Measurements from ENCODE around the gene MAP3K13.
"Not testable (repeated sequence)": the region's sequence is repeated elsewhere in the genome, so short reads cannot be mapped to it uniquely, and the experiment has no call there.

The MAP3K13 gene

DNA sequence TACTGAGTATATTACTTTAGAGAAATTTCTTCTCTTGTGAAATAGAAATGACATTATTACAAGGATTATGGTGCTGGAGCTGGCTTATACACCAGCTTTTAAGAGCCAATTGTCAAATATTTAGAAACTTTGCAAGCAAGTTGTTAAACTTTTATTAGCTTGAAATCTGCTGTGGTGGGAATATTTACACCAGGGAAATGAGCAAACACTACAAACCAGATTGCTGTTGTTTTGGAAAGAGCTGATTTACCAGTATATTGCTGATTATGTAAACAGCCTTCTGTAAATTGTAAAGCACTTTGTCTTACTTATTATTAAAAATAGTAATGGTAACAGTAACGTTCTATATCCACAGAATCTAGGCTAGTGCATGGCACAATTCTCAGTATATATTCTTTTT is 61.5 kb downstream of the MAP3K13 start:
- TF ChIP-seq, protein P1, sequence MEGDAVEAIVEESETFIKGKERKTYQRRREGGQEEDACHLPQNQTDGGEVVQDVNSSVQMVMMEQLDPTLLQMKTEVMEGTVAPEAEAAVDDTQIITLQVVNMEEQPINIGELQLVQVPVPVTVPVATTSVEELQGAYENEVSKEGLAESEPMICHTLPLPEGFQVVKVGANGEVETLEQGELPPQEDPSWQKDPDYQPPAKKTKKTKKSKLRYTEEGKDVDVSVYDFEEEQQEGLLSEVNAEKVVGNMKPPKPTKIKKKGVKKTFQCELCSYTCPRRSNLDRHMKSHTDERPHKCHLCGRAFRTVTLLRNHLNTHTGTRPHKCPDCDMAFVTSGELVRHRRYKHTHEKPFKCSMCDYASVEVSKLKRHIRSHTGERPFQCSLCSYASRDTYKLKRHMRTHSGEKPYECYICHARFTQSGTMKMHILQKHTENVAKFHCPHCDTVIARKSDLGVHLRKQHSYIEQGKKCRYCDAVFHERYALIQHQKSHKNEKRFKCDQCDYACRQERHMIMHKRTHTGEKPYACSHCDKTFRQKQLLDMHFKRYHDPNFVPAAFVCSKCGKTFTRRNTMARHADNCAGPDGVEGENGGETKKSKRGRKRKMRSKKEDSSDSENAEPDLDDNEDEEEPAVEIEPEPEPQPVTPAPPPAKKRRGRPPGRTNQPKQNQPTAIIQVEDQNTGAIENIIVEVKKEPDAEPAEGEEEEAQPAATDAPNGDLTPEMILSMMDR (IDR thresholded peaks at IDR 0.05; ENCODE audit: low read depth, low read length): no peak
- H3K4me3 ChIP-seq (ENCODE audit: low read depth, low read length): no peak overlapping the region

DNA sequence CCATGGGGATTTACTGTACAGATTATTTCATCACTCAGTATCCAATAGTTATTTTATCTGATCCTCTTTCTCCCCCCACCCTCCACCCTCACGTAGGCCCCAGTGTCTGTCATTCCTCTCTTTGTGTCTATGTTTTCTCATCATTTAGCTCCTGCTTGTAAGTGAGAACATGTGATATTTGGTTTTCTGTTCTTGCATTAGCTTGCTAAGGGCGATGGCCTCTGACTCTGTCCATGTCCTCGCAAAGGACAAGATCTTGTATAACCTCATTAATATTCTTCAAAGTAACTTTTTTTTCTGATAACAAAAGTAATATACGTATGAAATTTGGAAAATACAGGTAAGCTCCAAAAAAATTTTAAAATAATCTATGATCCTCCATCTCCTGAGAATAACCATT is 67.4 kb downstream of the MAP3K13 start:
- no peak overlapping the region for H3K4me3 ChIP-seq (ENCODE audit: low read depth, low read length)
- TF ChIP-seq, protein P1 (IDR thresholded peaks at IDR 0.05; ENCODE audit: low read depth, low read length): no peak

DNA sequence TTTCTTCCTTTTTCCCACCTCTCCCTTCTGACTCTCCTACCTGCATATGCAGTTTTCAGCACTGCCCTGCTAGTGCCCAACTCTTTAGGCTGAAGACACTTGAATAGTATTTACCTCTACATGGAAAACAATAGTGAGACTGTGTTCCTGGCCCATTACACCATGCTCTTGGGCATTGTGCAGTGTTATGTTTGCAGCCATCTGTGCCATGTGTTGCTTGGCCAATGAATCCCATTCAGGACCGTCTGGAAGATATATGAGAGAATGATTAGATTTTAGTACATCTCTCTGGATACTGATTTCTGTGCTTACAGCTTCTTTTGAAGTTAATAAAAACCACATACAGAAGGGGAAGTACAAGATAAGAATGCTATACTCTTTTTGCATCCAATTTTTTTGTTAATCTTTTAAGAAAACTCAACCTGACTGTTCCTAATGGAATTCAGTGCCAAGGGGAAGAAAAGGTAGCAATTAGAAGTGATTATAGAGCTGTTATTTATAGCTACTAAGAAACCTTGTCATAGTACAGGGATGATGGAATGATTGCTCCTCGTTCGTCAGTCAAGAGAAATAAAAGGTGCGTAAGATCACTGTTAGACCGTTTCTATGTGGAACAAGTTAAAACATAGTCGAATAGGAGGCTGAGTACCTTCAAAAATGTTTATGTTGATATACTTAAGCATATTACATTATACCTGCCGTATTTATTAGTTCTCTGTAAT is 77.0 kb downstream of the MAP3K13 start:
- H3K4me3 ChIP-seq (ENCODE audit: low read depth, low read length): no peak overlapping the region
- TF ChIP-seq, protein P1 (IDR thresholded peaks at IDR 0.05; ENCODE audit: low read depth, low read length): no peak

DNA sequence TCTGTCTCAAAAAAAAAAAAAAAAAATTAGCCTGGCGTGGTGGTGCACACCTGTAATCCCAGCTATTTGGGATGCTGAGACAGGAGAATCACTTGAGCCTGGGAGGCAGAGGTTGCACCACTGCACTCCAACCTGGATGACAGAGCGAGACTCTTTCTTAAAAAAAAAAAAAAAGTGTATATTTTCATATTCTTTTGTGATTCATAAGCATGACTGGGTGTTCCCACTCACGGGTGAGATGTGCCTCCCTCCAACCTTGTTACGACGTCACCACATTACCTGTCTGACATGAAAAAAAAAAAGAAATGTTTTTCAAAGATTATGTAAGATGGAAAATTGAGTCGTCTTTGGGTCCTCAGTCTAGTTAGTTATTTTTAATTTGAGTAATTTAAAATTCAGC is 79.1 kb downstream of the MAP3K13 start:
- no peak overlapping the region for H3K4me3 ChIP-seq (ENCODE audit: low read depth, low read length)
- TF ChIP-seq, protein P1 (IDR thresholded peaks at IDR 0.05; ENCODE audit: low read depth, low read length): no peak

DNA sequence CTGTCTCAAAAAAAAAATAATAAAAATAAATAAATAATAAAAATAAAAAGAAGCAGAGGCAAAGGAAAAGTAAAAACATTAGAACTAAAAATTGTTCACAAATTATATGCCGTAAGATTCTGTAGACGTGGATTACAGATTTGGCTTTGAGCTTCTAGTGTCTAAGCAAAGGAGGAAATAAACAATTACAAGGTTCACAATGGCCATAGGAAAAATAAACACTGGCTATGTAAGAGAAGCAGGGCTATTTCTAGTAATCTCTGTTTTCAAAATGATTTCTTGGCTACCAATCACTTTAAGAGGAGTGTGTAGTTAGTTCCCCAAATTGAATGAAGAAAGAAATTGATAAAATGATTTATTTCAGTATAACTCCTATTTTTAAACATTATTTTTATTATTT is 81.4 kb downstream of the MAP3K13 start:
- TF ChIP-seq, protein P1 (IDR thresholded peaks at IDR 0.05; ENCODE audit: low read depth, low read length): no peak
- no peak overlapping the region for H3K4me3 ChIP-seq (ENCODE audit: low read depth, low read length)

DNA sequence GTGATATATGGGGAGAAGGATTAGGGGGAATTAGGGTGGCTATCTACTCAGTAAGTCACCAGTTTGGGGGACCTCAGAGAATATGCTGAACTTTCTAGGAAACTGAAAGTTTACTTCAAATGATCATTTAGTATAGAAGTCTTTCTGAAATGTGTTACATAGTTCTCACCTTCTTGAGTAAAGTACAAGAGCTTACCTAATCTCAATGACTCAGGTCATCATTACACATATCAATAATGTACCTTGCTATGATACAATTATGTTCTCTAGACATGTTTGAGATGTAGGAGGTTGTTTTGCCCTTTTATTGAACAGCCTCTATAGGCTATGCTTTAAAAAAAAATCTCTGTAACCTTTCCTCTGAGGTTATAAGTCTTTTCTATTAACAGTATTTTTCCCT is 85.2 kb downstream of the MAP3K13 start:
- TF ChIP-seq, protein P1 (IDR thresholded peaks at IDR 0.05; ENCODE audit: low read depth, low read length): no peak
- H3K4me3 ChIP-seq (ENCODE audit: low read depth, low read length): no peak overlapping the region

DNA sequence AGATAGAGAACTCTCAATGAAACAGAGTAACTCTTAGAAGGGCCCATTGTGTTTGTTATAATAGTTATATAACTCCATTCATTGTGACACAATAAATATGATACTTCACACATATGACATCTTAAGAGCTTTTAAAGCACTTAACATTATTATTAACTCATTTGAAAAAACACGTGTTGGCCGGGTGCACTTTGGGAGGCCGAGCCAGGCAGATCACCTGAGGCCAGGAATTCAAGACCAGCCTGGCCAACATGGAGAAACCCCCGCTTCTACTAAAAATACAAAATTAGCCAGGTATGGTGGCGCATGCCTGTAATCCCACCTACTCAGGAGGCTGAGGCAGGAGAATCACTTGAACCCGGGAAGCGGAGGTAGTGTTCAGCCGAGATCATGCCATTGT is 88.5 kb downstream of the MAP3K13 start:
- not testable (repeated sequence) for H3K4me3 ChIP-seq (ENCODE audit: low read depth, low read length)

DNA sequence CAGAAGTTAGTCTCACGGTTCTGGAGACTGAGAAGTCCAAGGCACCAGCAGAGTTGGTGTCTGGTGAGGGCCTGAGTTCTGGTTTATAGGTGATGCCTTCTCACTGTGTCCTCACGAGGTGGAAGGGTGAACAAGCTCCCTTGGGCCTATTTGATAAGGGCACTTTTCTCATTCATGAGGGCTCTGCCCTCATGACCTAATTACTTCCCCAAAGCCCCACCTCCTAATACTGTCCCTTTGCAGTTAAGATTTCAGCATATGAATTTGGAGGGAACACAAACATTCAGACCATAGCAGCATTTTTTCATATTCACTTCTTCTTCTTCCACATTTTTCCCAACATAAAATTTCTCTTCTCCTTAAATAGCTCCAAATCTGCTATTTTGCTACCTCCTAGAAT is 94.4 kb downstream of the MAP3K13 start:
- H3K4me3 ChIP-seq (ENCODE audit: low read depth, low read length): no peak overlapping the region
- TF ChIP-seq, protein P1 (IDR thresholded peaks at IDR 0.05; ENCODE audit: low read depth, low read length): no peak

All from WI38 (cell line).